GM21576 (cell line): ENCODE measurements around the gene SCAND1.
"Not testable (repeated sequence)": the region's sequence is repeated elsewhere in the genome, so short reads cannot be mapped to it uniquely, and the experiment has no call there.

Experiments
- ATAC-seq: cut with Tn5 transposase; IDR thresholded peaks from one replicate; pipeline ENCODE4 v1.9.1; 2021; ENCODE audit warnings: mild to moderate bottlenecking, moderate library complexity; ENCODE audit not compliant: unreplicated experiment

SCAND1 gene

DNA sequence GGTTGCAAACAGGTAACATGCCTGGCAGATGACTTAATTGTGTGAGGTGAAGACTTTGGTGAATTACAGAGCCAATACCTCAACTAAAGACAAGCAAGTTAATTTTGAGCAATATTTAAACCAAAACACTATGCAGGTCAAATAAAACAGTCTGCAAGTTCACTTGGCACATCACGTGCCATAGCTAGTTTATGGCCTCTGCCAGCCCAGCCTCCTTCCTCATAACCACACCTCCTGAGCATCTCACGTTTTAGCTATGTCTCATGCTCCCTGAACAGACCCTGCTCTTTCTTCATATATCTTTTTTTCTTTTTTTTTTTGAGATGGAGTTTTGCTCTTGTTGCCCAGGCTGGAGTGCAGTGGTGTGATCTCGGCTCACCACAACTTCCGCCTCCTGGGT, 9.6 kb upstream of the SCAND1 start:
- no peak for ATAC-seq

DNA sequence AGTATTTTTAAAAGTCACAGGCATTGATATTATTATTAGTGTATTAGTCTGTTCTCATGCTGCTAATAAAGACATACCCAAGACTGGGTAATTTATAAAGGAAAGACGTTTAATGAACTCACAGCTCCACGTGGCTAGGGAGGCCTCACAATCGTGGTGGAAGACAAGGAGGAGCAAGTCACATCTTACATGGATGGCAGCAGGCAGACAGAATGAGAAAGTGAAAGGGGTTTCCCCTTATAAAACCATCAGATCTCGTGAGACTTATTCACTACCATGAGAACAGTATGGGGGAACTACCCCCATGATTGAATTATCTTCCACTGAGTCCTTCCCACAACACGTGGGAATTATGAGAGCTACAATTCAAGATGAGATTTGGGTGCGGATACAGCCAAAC, 5.0 kb upstream of the SCAND1 start:
- ATAC-seq, result not testable (repeated sequence)

DNA sequence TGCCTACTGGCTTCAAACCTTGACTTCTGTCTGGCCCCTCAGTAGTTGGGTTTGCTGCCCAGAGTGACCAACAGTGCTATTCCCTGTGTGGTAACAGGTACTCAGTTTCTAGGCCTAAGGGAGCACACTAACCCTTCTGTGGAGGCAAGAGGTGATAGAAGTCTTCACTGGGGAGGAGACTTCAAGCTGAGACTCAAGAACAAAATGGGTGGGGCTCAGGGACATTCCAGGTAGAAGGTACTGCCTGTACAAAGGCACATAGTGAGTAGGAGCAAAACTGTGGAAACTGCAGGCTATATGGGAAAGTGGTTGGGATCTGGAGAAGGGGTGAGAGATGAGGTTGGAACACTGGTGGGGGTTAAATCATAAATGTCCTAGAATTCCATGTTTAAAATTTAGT, 2.3 kb upstream of the SCAND1 start:
- no peak for ATAC-seq

- ATAC-seq, result peak; percentile 0
These were observed 577 bp upstream of the SCAND1 start for GRCh38 chr20:35954907-35955251.

DNA sequence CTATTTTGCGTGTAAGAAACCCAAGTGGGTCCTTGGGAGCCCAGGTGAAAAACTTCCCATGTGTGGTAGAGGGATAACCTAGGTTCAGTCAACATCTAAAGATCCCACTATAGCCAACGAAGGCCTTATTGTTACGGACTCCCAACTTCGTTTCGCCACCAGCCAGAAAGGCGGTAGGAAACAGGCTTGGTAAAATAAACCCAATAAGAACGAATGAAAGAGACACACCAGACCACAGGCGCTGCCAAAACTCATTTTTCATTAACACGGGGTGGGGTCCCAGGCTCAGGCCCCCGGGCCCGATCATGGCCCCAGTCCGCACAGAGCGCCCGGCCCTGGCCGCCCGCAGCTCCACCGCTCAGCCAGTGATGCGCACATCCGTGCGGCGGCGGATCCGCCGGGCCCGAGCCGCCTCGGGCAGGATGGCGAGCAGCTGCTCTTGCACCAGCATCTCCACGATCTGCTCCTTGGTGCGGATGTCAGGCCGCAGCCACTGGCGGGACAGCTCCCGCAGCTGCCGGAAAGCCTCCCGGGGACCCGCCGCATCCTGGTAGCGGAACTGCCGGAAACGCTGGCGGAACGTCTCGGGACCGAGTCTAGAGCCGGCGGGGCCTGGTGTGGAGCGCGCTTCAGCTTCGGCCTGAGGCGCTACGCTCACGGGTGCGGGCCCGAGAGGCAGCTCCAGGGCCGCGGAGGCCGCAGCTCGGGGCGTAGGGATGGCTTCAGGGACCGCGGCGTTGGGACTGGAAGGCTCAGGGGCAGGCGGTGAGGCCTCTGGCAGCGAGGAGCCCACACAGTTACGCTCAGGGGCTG, 709 bp downstream of the SCAND1 start:
- peak; percentile 17 for ATAC-seq

DNA sequence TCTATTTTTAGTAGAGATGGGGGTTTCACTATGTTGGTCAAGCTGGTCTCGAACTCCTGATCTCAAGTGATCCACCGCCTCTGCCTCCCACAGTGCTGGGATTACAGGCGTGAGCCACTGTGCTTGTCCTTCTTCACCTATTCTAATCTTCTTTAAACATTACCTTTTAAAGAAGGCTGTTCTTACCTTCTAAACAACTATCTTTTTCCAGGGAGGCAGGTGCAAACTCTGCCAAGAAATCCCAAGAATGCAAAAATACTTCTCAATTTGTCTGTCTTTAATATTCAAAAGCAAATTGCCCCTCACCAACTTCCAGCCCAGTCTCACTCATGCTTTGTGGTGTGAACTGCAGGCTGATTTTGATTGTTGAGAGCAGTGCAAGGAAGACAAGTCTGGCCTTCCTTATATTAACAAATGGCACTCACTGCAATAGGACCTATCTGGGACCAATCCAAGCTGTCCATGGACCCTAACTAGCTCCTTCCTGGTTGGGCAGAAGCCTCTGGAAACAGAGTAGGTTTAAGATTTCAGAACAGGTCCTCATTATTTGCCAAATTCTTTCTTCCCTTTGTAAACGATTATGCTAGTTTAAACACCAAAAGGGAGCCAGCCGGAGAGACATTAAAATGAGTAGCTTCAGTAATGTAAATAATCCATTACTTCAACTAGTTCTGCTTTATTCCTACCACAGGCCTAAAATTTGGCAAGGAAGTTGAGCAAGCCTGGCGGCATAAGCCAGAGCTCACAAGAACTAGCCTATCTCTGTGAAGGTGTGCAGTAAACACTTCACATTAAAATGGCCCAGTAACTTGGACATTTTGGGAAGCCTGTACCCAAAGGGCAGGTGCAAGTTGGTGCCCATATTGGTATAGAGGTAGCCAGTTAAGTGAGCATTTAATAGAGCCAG, 1.6 kb downstream of the SCAND1 start:
- ATAC-seq, result no peak

DNA sequence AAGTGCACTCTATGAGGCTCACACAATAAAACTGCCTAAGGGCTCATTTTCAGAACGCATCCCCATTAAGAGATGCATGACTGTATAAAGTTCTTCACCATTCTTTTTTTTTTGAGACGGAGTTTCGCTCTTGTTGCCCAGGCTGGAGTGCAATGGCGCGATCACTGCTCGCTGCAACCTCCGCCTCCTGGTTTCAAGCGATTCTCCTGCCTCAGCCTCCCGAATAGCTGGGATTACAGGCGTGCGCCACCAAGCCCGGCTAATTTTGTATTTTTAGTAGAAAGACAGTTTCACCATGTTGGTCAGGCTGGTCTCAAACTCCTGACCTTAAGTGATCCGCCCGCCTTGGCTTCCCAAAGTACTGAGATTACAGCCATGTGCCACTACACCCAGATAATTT, 2.2 kb downstream of the SCAND1 start:
- ATAC-seq, result not testable (repeated sequence)

- ATAC-seq, result no peak
These were observed 4.2 kb downstream of the SCAND1 start for GRCh38 chr20:35950093-35950492.

DNA sequence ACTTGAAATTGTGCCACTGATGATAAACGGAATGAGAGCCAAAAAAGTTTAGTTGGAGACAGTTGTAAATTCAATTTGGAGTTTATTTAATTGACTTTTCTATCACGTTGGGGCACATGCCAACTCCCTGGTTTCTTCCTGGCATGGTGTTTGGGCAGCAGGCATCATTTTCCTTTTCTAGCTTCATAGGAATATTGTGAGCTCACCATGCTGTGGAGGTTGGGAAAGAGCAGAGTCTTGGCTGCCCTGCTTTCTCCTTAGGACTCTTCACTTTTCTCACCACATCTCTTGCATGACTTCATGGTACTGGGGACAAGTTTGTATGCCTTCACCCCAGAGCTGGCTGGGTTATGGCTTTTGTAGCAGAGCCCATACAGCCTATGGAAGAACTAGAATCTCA, 6.4 kb downstream of the SCAND1 start:
- ATAC-seq, result no peak

GRCh38 chr20:35947489-35947888, 6.8 kb downstream of the SCAND1 start:
- ATAC-seq, result no peak

DNA sequence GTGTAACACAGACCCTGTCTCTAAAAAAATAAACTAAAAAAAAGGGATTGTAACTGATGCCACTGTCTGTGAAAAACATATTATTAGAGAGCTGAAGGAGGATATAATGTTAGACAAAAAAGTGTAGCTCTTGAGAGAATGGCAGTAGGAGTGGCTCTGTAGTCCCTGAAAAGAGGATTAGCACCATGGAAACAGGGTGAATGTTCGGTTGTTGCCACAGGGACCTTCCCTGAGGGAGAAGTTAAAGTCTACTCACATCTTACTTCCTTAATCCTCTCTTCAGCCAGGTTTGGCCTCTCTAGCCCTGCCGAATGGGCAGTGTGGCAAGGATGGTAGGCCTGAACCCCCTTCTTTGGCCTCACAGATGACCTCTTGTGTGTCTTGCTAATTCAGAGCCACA, 12.1 kb downstream of the SCAND1 start:
- no peak for ATAC-seq

- ATAC-seq, result no peak
These were observed 12.7 kb downstream of the SCAND1 start for GRCh38 chr20:35941620-35942019.

GRCh38 chr20:35939264-35939663, 15.0 kb downstream of the SCAND1 start:
- no peak for ATAC-seq

- no peak for ATAC-seq
These were observed 20.3 kb downstream of the SCAND1 start for GRCh38 chr20:35934050-35934449.

DNA sequence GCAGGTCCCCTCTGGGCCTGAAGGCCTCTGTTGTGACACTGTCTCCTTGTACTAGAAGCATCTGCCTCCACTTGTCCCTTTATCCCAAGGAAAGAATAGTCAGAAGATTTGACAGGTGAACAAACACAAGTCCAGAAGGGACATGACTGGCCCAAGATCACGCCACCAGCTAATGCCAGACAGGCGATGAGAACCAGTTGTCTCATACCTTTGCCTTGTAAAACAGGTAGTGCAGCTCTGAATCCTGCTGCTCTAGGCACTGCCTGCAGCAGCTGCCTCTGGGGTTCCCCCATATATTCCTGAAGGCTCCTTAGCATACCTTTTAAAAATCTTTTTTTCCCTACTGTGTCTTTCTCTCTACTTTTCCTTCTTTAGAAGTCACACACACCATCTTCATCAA, 25.0 kb downstream of the SCAND1 start:
- no peak for ATAC-seq

GRCh38 chr20:35920523-35920922, 33.8 kb downstream of the SCAND1 start:
- no peak for ATAC-seq

- ATAC-seq, result no peak
These were observed 36.3 kb downstream of the SCAND1 start for GRCh38 chr20:35918021-35918420.

DNA sequence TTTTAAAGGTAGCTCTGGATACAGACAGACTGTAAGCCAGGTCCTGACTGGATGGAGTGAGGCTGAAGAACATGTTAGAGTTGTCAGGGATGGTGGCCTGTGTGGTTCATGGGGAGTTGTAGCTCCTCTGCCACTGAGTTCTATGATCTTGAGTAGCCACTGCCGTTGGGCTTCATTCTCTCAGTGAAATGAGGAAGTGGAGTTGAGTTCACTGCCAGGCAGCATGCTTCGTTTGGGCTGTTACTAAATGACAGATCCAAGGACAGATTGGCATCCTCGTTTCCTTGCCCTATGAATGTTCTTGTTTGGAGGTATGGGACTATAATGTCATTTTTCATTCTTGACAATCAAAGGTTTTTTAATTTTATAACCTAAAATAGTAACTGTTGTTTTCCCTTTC, 37.2 kb downstream of the SCAND1 start:
- ATAC-seq, result no peak

- no peak for ATAC-seq
These were observed 41.4 kb downstream of the SCAND1 start for GRCh38 chr20:35912881-35913280.

DNA sequence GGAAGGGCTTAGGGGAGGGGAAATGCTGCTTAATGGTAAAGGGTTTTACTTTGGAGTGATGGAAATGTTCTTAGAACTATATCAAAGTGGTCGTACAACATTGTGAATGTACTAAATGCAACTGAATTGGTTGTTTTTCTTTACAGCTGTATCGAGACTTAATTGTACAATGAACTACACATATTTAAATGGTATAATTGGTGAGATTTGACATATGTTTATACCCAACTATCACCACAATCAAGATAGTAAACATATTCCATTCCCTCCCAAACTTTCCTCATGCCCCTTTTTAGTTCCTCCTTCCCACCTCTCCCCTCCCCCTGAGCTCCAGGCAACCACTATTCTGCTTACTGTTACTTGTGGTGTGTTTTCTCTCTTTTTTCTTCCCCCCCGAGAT, 44.0 kb downstream of the SCAND1 start:
- no peak for ATAC-seq

GRCh38 chr20:35909796-35910195, 44.5 kb downstream of the SCAND1 start:
- ATAC-seq, result no peak

GRCh38 chr20:35909176-35909575, 45.1 kb downstream of the SCAND1 start:
- ATAC-seq, result no peak
